Endothelial cell (in vitro differentiated cells): Measurements from ENCODE around the gene CAPN8. TPM values are rescaled to one million over a fixed set of nuclear protein-coding genes. Genes with fewer than 3 reads are reported as not detected.

Source experiments
- DNase-seq: peaks from one replicate; pipeline ENCODE4 v3.0.0; 2021; ENCODE audit warnings: low spot score
- H3K27ac Mint-ChIP-seq: one replicate; pipeline ENCODE4 v1.8.0; 2021; ENCODE audit warnings: mixed read lengths, inconsistent platforms; ENCODE audit not compliant: unreplicated experiment
- H3K27me3 Mint-ChIP-seq: one replicate; pipeline ENCODE4 v1.8.0; 2021; ENCODE audit warnings: mild to moderate bottlenecking, moderate library complexity, mixed read lengths, inconsistent platforms; ENCODE audit not compliant: unreplicated experiment
- H3K36me3 Mint-ChIP-seq: one replicate; pipeline ENCODE4 v1.8.0; 2021; ENCODE audit warnings: mild to moderate bottlenecking, low read depth, mixed read lengths, inconsistent platforms; ENCODE audit not compliant: unreplicated experiment
- H3K4me1 Mint-ChIP-seq: one replicate; pipeline ENCODE4 v1.8.0; 2021; ENCODE audit warnings: mild to moderate bottlenecking, mixed read lengths, inconsistent platforms; ENCODE audit not compliant: unreplicated experiment
- H3K4me3 Mint-ChIP-seq: one replicate; pipeline ENCODE4 v1.8.0; 2021; ENCODE audit warnings: mild to moderate bottlenecking, mixed read lengths, inconsistent platforms; ENCODE audit not compliant: unreplicated experiment
- H3K9me3 Mint-ChIP-seq: one replicate; pipeline ENCODE4 v1.8.0; 2021; ENCODE audit warnings: mixed read lengths, inconsistent platforms; ENCODE audit not compliant: unreplicated experiment
- CTCF ChIP-seq: fragments of 200-600 bp; sonication (generic); IDR thresholded peaks from one replicate; pipeline ENCODE4 v1.5.0; 2021; ENCODE audit warnings: antibody characterized with exemption; ENCODE audit not compliant: unreplicated experiment
- total RNA-seq: library from RNA; stranded (reverse); fragmentation: NEBNext Ultra II Directional; extraction: Animal tissue kit (Norgen Biotek cat#: 25700); gene quantifications from one replicate; pipeline ENCODE4 v1.2.1, GENCODE V29; 2021; ENCODE audit not compliant: unreplicated experiment

The CAPN8 gene
- total RNA-seq, 1 donor from 2014 or later: 0.13 TPM

- DNase-seq: no peak
- no peak for TF ChIP-seq CTCF
- Mint-ChIP-seq H3K9me3 (no peaks in the 10 kb centered on the region), H3K27me3 (peaks cover under 1% of the 10 kb centered on the region), H3K4me1 (peaks cover 12% of the 10 kb centered on the region), H3K27ac (no peak overlapping the region), H3K4me3 (no peak overlapping the region), H3K36me3 (peaks cover 4% of the 10 kb centered on the region)
These were observed 23.3 kb downstream of the CAPN8 start for GRCh38 chr1:223642237-223642636.

GRCh38 chr1:223641523-223642039, 23.9 kb downstream of the CAPN8 start:
- no peaks in the 10 kb centered on the region for H3K9me3 Mint-ChIP-seq
- no peak for DNase-seq
- H3K36me3 Mint-ChIP-seq: peaks cover 4% of the 10 kb centered on the region
- peaks cover 2% of the 10 kb centered on the region for H3K27me3 Mint-ChIP-seq
- H3K4me1 Mint-ChIP-seq: peaks cover 12% of the 10 kb centered on the region
- H3K27ac Mint-ChIP-seq: no peak overlapping the region
- H3K4me3 Mint-ChIP-seq: no peak overlapping the region
- no peak for TF ChIP-seq CTCF

GRCh38 chr1:223639331-223639749, 26.2 kb downstream of the CAPN8 start:
- H3K9me3 Mint-ChIP-seq: no peaks in the 10 kb centered on the region
- H3K4me1 Mint-ChIP-seq: peaks cover 12% of the 10 kb centered on the region
- H3K36me3 Mint-ChIP-seq: peaks cover 8% of the 10 kb centered on the region
- no peak overlapping the region for H3K27ac Mint-ChIP-seq
- DNase-seq: no peak
- H3K4me3 Mint-ChIP-seq: no peak overlapping the region
- peaks cover 2% of the 10 kb centered on the region for H3K27me3 Mint-ChIP-seq
- TF ChIP-seq CTCF: no peak

- no peak for DNase-seq
- TF ChIP-seq CTCF: no peak
These were observed 30.3 kb downstream of the CAPN8 start for GRCh38 chr1:223635236-223635635.

GRCh38 chr1:223634423-223634822, 31.1 kb downstream of the CAPN8 start:
- peaks cover 2% of the 10 kb centered on the region for H3K27me3 Mint-ChIP-seq
- H3K4me1 Mint-ChIP-seq: no peaks in the 10 kb centered on the region
- no peaks in the 10 kb centered on the region for H3K9me3 Mint-ChIP-seq
- DNase-seq: no peak
- H3K27ac Mint-ChIP-seq: no peak overlapping the region
- TF ChIP-seq CTCF: no peak
- H3K4me3 Mint-ChIP-seq: no peak overlapping the region
- peaks cover 4% of the 10 kb centered on the region for H3K36me3 Mint-ChIP-seq

More at GRCh38 chr1:223635236-223635635, 30.3 kb downstream of the CAPN8 start:
- H3K36me3 Mint-ChIP-seq: peaks cover 4% of the 10 kb centered on the region
- H3K4me3 Mint-ChIP-seq: no peak overlapping the region
- H3K4me1 Mint-ChIP-seq: no peaks in the 10 kb centered on the region
- no peak overlapping the region for H3K27ac Mint-ChIP-seq
- H3K9me3 Mint-ChIP-seq: no peaks in the 10 kb centered on the region
- peaks cover 2% of the 10 kb centered on the region for H3K27me3 Mint-ChIP-seq
